ENCODE measurements around the gene TRAM2.

The TRAM2 gene

GRCh38 chr6:52580905-52581304 lies 4.0 kb upstream of the TRAM2 start:
- no peaks in the 10 kb centered on the region for H3K27me3 Mint-ChIP-seq
- H3K4me3 Mint-ChIP-seq, result no peak overlapping the region
- H3K36me3 Mint-ChIP-seq, result peaks cover 21% of the 10 kb centered on the region
- H3K4me1 Mint-ChIP-seq, result peaks cover 14% of the 10 kb centered on the region
- no peak for ATAC-seq
- peak overlapping the region; percentile 14 for H3K27ac Mint-ChIP-seq
- no peaks in the 10 kb centered on the region for H3K9me3 Mint-ChIP-seq

- no peaks in the 10 kb centered on the region for H3K9me3 Mint-ChIP-seq
- H3K36me3 Mint-ChIP-seq, result peaks cover 21% of the 10 kb centered on the region
- no peak for ATAC-seq
- H3K4me1 Mint-ChIP-seq, result peaks cover 31% of the 10 kb centered on the region
- H3K27me3 Mint-ChIP-seq, result no peaks in the 10 kb centered on the region
- H3K4me3 Mint-ChIP-seq, result no peak overlapping the region
- H3K27ac Mint-ChIP-seq, result no peak overlapping the region
Observed at GRCh38 chr6:52579006-52579660, 2.3 kb upstream of the TRAM2 start.

GRCh38 chr6:52577778-52578463 lies 1.1 kb upstream of the TRAM2 start:
- Mint-ChIP-seq H3K27me3 (no peaks in the 10 kb centered on the region), H3K27ac (peak overlapping the region; percentile 73), H3K9me3 (no peaks in the 10 kb centered on the region), H3K4me1 (peaks cover 43% of the 10 kb centered on the region), H3K36me3 (peaks cover 20% of the 10 kb centered on the region), H3K4me3 (peak overlapping the region; percentile 90)
- no peak for ATAC-seq

GRCh38 chr6:52576392-52577021 lies 353 bp downstream of the TRAM2 start:
- peaks cover 54% of the 10 kb centered on the region for H3K4me1 Mint-ChIP-seq
- ATAC-seq, result peak; percentile 86
- peaks cover 11% of the 10 kb centered on the region for H3K36me3 Mint-ChIP-seq

GRCh38 chr6:52576054-52576391 lies 837 bp downstream of the TRAM2 start:
- peak overlapping the region; percentile 90 for H3K4me3 Mint-ChIP-seq
- H3K4me1 Mint-ChIP-seq, result peaks cover 59% of the 10 kb centered on the region
- peaks cover 7% of the 10 kb centered on the region for H3K36me3 Mint-ChIP-seq
- no peaks in the 10 kb centered on the region for H3K9me3 Mint-ChIP-seq
- H3K27ac Mint-ChIP-seq, result peak overlapping the region; percentile 73
- H3K27me3 Mint-ChIP-seq, result no peaks in the 10 kb centered on the region
- ATAC-seq, result no peak

More at GRCh38 chr6:52576392-52577021, 353 bp downstream of the TRAM2 start:
- Mint-ChIP-seq H3K27me3 (no peaks in the 10 kb centered on the region), H3K9me3 (no peaks in the 10 kb centered on the region), H3K27ac (peak overlapping the region; percentile 73), H3K4me3 (peak overlapping the region; percentile 90)

- Mint-ChIP-seq H3K9me3 (no peaks in the 10 kb centered on the region), H3K4me1 (peaks cover 60% of the 10 kb centered on the region), H3K27ac (peak overlapping the region; percentile 73)
Observed at GRCh38 chr6:52575502-52575892, 1.4 kb downstream of the TRAM2 start.

GRCh38 chr6:52574709-52575501 lies 2.0 kb downstream of the TRAM2 start:
- Mint-ChIP-seq H3K36me3 (no peaks in the 10 kb centered on the region), H3K27ac (peak overlapping the region; percentile 73), H3K4me3 (peak overlapping the region; percentile 90), H3K4me1 (peaks cover 63% of the 10 kb centered on the region), H3K27me3 (no peaks in the 10 kb centered on the region), H3K9me3 (no peaks in the 10 kb centered on the region)
- ATAC-seq, result peak; percentile 55

More at GRCh38 chr6:52575502-52575892, 1.4 kb downstream of the TRAM2 start:
- peaks cover 1% of the 10 kb centered on the region for H3K36me3 Mint-ChIP-seq
- H3K4me3 Mint-ChIP-seq, result peak overlapping the region; percentile 90
- no peak for ATAC-seq
- H3K27me3 Mint-ChIP-seq, result no peaks in the 10 kb centered on the region

GRCh38 chr6:52573295-52573694 lies 3.6 kb downstream of the TRAM2 start:
- Mint-ChIP-seq H3K36me3 (no peaks in the 10 kb centered on the region), H3K27me3 (no peaks in the 10 kb centered on the region), H3K9me3 (no peaks in the 10 kb centered on the region), H3K27ac (peak overlapping the region; percentile 35), H3K4me1 (peaks cover 71% of the 10 kb centered on the region), H3K4me3 (no peak overlapping the region)
- no peak for ATAC-seq

GRCh38 chr6:52572536-52572935 lies 4.3 kb downstream of the TRAM2 start:
- Mint-ChIP-seq H3K27me3 (no peaks in the 10 kb centered on the region), H3K36me3 (no peaks in the 10 kb centered on the region), H3K4me1 (peaks cover 75% of the 10 kb centered on the region), H3K4me3 (no peak overlapping the region), H3K9me3 (no peaks in the 10 kb centered on the region), H3K27ac (peak overlapping the region; percentile 35)
- ATAC-seq, result no peak

GRCh38 chr6:52571099-52571755 lies 5.6 kb downstream of the TRAM2 start:
- H3K4me1 Mint-ChIP-seq, result peaks cover 75% of the 10 kb centered on the region
- H3K9me3 Mint-ChIP-seq, result no peaks in the 10 kb centered on the region
- H3K36me3 Mint-ChIP-seq, result no peaks in the 10 kb centered on the region
- no peak for ATAC-seq
- H3K27me3 Mint-ChIP-seq, result no peaks in the 10 kb centered on the region
- H3K4me3 Mint-ChIP-seq, result no peak overlapping the region
- H3K27ac Mint-ChIP-seq, result no peak overlapping the region

- peaks cover 74% of the 10 kb centered on the region for H3K4me1 Mint-ChIP-seq
- no peak overlapping the region for H3K27ac Mint-ChIP-seq
- no peak for ATAC-seq
- no peaks in the 10 kb centered on the region for H3K27me3 Mint-ChIP-seq
- no peaks in the 10 kb centered on the region for H3K36me3 Mint-ChIP-seq
- no peak overlapping the region for H3K4me3 Mint-ChIP-seq
- H3K9me3 Mint-ChIP-seq, result no peaks in the 10 kb centered on the region
Observed at GRCh38 chr6:52570291-52570700, 6.6 kb downstream of the TRAM2 start.

GRCh38 chr6:52568320-52568719 lies 8.5 kb downstream of the TRAM2 start:
- Mint-ChIP-seq H3K27me3 (no peaks in the 10 kb centered on the region), H3K27ac (no peak overlapping the region), H3K4me1 (peaks cover 71% of the 10 kb centered on the region), H3K4me3 (no peak overlapping the region), H3K9me3 (no peaks in the 10 kb centered on the region), H3K36me3 (peaks cover 7% of the 10 kb centered on the region)
- no peak for ATAC-seq

- Mint-ChIP-seq H3K27me3 (no peaks in the 10 kb centered on the region), H3K4me3 (no peak overlapping the region), H3K4me1 (peaks cover 65% of the 10 kb centered on the region), H3K27ac (no peak overlapping the region), H3K9me3 (no peaks in the 10 kb centered on the region), H3K36me3 (peaks cover 7% of the 10 kb centered on the region)
- ATAC-seq, result no peak
Observed at GRCh38 chr6:52566853-52567279, 10.0 kb downstream of the TRAM2 start.

GRCh38 chr6:52566201-52566600 lies 10.7 kb downstream of the TRAM2 start:
- Mint-ChIP-seq H3K27ac (no peak overlapping the region), H3K36me3 (peaks cover 7% of the 10 kb centered on the region), H3K27me3 (no peaks in the 10 kb centered on the region), H3K9me3 (no peaks in the 10 kb centered on the region), H3K4me3 (no peak overlapping the region), H3K4me1 (peaks cover 58% of the 10 kb centered on the region)
- ATAC-seq, result no peak

GRCh38 chr6:52564856-52565255 lies 12.0 kb downstream of the TRAM2 start:
- H3K4me1 Mint-ChIP-seq, result peaks cover 52% of the 10 kb centered on the region
- no peaks in the 10 kb centered on the region for H3K27me3 Mint-ChIP-seq
- no peak for ATAC-seq
- peaks cover 7% of the 10 kb centered on the region for H3K36me3 Mint-ChIP-seq
- no peak overlapping the region for H3K4me3 Mint-ChIP-seq
- no peaks in the 10 kb centered on the region for H3K9me3 Mint-ChIP-seq
- no peak overlapping the region for H3K27ac Mint-ChIP-seq

Measured in stimulated activated memory B cell treated with anti-CD40 and anti-IgM and Interleukin-4, amounts not matched to agents 10 μg/mL and 1 μg/mL and 100 μg/mL, for 72 hours (primary cell).